SH-SY5Y (cell line): ENCODE data around the gene TOGARAM1.

ENCODE experiments used
- GATA2 ChIP-seq: IDR thresholded peaks from 2 replicates; pipeline ENCODE4 v1.6.1; 2011; ENCODE audit warnings: mild to moderate bottlenecking, low read depth, low read length
- GATA3 ChIP-seq: IDR thresholded peaks from 2 replicates; pipeline ENCODE4 v1.6.1; 2011; ENCODE audit warnings: low read depth, mild to moderate bottlenecking, low read length, moderate library complexity

DNA sequence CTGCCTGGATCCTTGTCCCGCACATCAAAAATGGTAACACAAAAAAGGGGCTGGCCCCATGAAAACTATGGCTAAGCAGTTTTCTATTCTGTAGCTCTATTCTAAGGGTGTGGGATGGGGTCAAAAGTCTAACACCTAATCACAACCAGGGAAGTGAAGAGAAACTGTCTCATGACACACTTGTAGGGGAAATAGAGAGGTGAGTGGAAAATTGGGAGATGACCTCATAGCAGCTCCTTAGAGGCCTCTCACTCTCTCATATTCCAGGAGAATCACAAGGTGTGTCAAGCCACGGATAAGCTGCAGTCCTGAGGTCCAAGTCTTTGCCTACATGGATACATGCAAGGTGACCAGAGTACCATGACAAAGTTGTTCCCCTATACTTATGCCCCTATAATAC, 10.9 kb upstream of the TOGARAM1 start:
- no peak for TF ChIP-seq GATA3
- TF ChIP-seq GATA2: no peak
